HepG2 (cell line): ENCODE measurements around the gene PRR19. TPM values are rescaled to one million over a fixed set of nuclear protein-coding genes. Genes with fewer than 3 reads are reported as not detected.

ENCODE experiments used
- ARID2 ChIP-seq: sonication (generic); formaldehyde crosslinking; IDR thresholded peaks from 2 replicates; pipeline ENCODE4 v1.8.1; 2022; ENCODE audit warnings: mild to moderate bottlenecking, missing genetic modification reagents, borderline replicate concordance
- ASH2L ChIP-seq: fragments of 300-600, 200-600 bp; sonication (generic); IDR thresholded peaks from 2 replicates; pipeline ENCODE4 v1.7.0; 2017; ENCODE audit warnings: low read depth, mild to moderate bottlenecking, moderate library complexity, mixed read lengths, low read length; ENCODE audit not compliant: insufficient read length
- EEA1 ChIP-seq: sonication (generic); formaldehyde crosslinking; IDR thresholded peaks from 2 replicates; pipeline ENCODE4 v1.5.1; 2020; ENCODE audit warnings: mild to moderate bottlenecking, missing genetic modification reagents, borderline replicate concordance
- EZH2 ChIP-seq: conservative IDR thresholded peaks from 2 replicates; pipeline ENCODE4 v1.6.1; 2012; ENCODE audit warnings: mild to moderate bottlenecking, low read depth, low read length, moderate library complexity
- HNF4G ChIP-seq, 2 experiments: sonication (generic) in 1 of 2; formaldehyde crosslinking in 1 of 2; IDR thresholded peaks; 2 replicates each; pipeline versions ENCODE4 v1.4.0 to v1.6.1; 2011 to 2020; ENCODE audit warnings: borderline replicate concordance in 2 of 2, low read depth in 2 of 2, mild to moderate bottlenecking in 2 of 2, low read length in 1 of 2, missing genetic modification reagents in 1 of 2, moderate library complexity in 1 of 2
- MZF1 ChIP-seq: sonication (generic); formaldehyde crosslinking; IDR thresholded peaks from 2 replicates; pipeline ENCODE4 v1.8.1; 2023; ENCODE audit warnings: mild to moderate bottlenecking, missing genetic modification reagents, borderline replicate concordance
- POGK ChIP-seq: sonication (generic); formaldehyde crosslinking; conservative IDR thresholded peaks from 2 replicates; pipeline ENCODE4 v1.8.0; 2022; ENCODE audit warnings: mild to moderate bottlenecking, moderate library complexity, missing genetic modification reagents
- RFXAP ChIP-seq: sonication (generic); formaldehyde crosslinking; IDR thresholded peaks from 2 replicates; pipeline ENCODE4 v1.4.0; 2020; ENCODE audit warnings: missing genetic modification reagents, borderline replicate concordance
- SMYD3 ChIP-seq: sonication (generic); formaldehyde crosslinking; IDR thresholded peaks from 2 replicates; pipeline ENCODE4 v1.8.1; 2023; ENCODE audit warnings: mild to moderate bottlenecking, missing genetic modification reagents
- STAT6 ChIP-seq: sonication (generic); formaldehyde crosslinking; IDR thresholded peaks from 2 replicates; pipeline ENCODE4 v1.4.0; 2020; ENCODE audit warnings: missing genetic modification reagents, mild to moderate bottlenecking, borderline replicate concordance
- ZNF274 ChIP-seq: sonication (generic); formaldehyde crosslinking; IDR thresholded peaks from 2 replicates; pipeline ENCODE4 v1.5.1; 2020; ENCODE audit warnings: mild to moderate bottlenecking, missing genetic modification reagents
- ZNF280D ChIP-seq: sonication (generic); formaldehyde crosslinking; IDR thresholded peaks from 2 replicates; pipeline ENCODE4 v1.5.1; 2020; ENCODE audit warnings: mild to moderate bottlenecking, missing genetic modification reagents
- ZNF547 ChIP-seq: sonication (generic); formaldehyde crosslinking; IDR thresholded peaks from 2 replicates; pipeline ENCODE4 v1.5.1; 2020; ENCODE audit warnings: mild to moderate bottlenecking, missing genetic modification reagents
- ZNF709 ChIP-seq: sonication (generic); formaldehyde crosslinking; IDR thresholded peaks from 2 replicates; pipeline ENCODE4 v1.5.0; 2020; ENCODE audit warnings: mild to moderate bottlenecking, missing genetic modification reagents
- ZNF792 ChIP-seq: IDR thresholded peaks from 2 replicates; pipeline ENCODE4 v1.6.1; 2016
- polyA plus RNA-seq, 8 experiments: library from polyadenylated mRNA; depleted of rRNA in 3 of 8; stranded (reverse) in 7 of 8; unstranded in 1 of 8; fragments of >200 nt; fragmentation: Illumina TruSeq in 4 of 8; extraction: Trizol in 4 of 8; gene quantifications; 2 replicates each; pipeline versions ENCODE4 v1.2.1 to v1.2.3, GENCODE V29; 2011 to 2016; ENCODE audit warnings: low read depth in 4 of 8, missing spikeins in 1 of 8, mixed read lengths in 1 of 8; ENCODE audit not compliant: insufficient read depth in 1 of 8
- total RNA-seq, 5 experiments: library from RNA; depleted of rRNA; stranded (reverse); fragments of >200 nt; fragmentation: Illumina TruSeq; extraction: Trizol; gene quantifications; 2 replicates each; pipeline ENCODE4 v1.2.3, GENCODE V29; 2016; ENCODE audit warnings: low read depth in 1 of 5
- TF ChIP-seq, protein P1 (sequence below): sonication (generic); formaldehyde crosslinking; IDR thresholded peaks from 2 replicates; pipeline ENCODE4 v1.4.0; 2020; ENCODE audit warnings: missing genetic modification reagents, borderline replicate concordance

PRR19 gene
- total and polyA plus RNA-seq, 2 of the 13 experiments (the other 11 are each of a cell fraction or from before 2014, with no cell fraction given), result 0.21 to 0.33 TPM

DNA sequence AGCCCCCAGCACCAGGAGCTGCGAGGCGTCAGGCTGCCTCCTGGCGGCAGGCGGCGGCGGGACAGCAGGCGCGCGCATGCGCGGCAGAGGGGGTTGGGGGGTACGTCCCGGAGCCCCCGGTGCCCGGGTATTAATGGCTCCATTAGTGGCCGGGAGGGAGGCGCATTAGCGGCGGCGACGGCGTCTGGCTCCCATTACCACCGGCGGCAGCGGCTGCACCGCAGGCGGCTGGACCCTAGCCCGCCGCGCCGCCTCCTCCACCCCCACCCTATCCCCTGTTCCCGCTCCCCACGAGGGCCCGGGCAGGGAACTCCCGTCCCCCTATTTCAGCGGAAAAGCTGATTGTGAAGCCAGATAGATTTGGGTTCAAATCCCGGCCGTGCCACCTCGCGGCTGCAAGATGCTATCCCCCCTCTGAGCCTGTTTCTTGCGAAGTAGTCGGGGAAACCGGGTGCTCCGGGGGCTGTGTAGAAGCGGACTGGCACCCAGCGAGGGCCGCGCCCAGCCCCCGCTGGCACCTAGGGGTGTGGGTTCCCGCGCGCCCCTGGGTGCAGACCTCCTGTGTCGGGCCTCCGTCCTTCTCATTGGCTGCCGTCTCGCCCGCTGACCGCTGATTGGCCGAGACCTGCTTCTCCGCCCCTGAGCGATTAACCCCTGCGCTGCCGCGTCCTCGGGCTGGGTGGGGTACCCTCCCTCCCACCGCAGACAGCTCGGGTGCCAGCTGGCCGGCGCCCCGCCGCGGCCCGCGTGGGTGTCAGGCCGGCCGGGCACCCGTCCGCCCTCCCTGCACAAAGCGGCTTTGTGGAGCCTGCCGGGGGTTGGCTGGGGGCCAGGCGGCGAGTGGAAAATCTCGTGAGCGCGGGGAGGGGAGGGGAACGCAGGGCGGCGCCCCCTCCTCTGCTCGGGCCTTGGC is 21.8 kb upstream of the PRR19 start (continued):
- TF ChIP-seq ZNF792 (CRISPR knock-in tag) (0 out of 2 replicates have a peak, but pooled peaks have one; percentile 17), RFXAP (CRISPR knock-in tag) (peak; percentile 96), ZNF274 (CRISPR knock-in tag) (no peak; the same call in 1 of the 2 replicates), MZF1 (no peak), STAT6 (no peak), ZNF709 (CRISPR knock-in tag) (peak; percentile 64; the same call in 1 of the 2 replicates), EZH2 (no peak), ARID2 (no peak), ZNF547 (CRISPR knock-in tag) (no peak; the same call in 1 of the 2 replicates), EEA1 (CRISPR knock-in tag) (no peak), ZNF280D (CRISPR knock-in tag) (peak; percentile 41; the same call in 1 of the 2 replicates), SMYD3 (CRISPR knock-in tag) (no peak), POGK (CRISPR knock-in tag) (no peak), ASH2L (peak; percentile 43), HNF4G (IDR thresholded peaks at IDR 0.05; ENCODE audit: borderline replicate concordance, low read depth, low read length) (no peak; the same call in 1 of the 2 replicates), HNF4G (CRISPR knock-in tag; IDR thresholded peaks at IDR 0.05; ENCODE audit: borderline replicate concordance, low read depth) (no peak)
- TF ChIP-seq, protein P1, sequence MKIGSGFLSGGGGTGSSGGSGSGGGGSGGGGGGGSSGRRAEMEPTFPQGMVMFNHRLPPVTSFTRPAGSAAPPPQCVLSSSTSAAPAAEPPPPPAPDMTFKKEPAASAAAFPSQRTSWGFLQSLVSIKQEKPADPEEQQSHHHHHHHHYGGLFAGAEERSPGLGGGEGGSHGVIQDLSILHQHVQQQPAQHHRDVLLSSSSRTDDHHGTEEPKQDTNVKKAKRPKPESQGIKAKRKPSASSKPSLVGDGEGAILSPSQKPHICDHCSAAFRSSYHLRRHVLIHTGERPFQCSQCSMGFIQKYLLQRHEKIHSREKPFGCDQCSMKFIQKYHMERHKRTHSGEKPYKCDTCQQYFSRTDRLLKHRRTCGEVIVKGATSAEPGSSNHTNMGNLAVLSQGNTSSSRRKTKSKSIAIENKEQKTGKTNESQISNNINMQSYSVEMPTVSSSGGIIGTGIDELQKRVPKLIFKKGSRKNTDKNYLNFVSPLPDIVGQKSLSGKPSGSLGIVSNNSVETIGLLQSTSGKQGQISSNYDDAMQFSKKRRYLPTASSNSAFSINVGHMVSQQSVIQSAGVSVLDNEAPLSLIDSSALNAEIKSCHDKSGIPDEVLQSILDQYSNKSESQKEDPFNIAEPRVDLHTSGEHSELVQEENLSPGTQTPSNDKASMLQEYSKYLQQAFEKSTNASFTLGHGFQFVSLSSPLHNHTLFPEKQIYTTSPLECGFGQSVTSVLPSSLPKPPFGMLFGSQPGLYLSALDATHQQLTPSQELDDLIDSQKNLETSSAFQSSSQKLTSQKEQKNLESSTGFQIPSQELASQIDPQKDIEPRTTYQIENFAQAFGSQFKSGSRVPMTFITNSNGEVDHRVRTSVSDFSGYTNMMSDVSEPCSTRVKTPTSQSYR (CRISPR knock-in tag), result 0 out of 2 replicates have a peak, but pooled peaks have one; percentile 13
